Activated CD4-positive, alpha-beta T cell treated with anti-CD3 and anti-CD28 coated beads, Interleukin-2, Interleukin-6, amounts not matched to agents 100 ng/mL and 50 ng/mL, durations not matched to agents 16 hours and 8 hours (primary cell): ENCODE data around the gene RNF112.

ENCODE experiments used
- DNase-seq: peaks from one replicate; pipeline ENCODE4 v3.0.0-alpha.2; 2020

The RNF112 gene

GRCh38 chr17:19388791-19389785 lies 21.9 kb upstream of the RNF112 start:
- no peak for DNase-seq

- DNase-seq, result no peak
Measured at GRCh38 chr17:19390951-19391350, 20.1 kb upstream of the RNF112 start.

- DNase-seq, result no peak
Measured at GRCh38 chr17:19391432-19391831, 19.6 kb upstream of the RNF112 start.

- no peak for DNase-seq
Measured at GRCh38 chr17:19392303-19392702, 18.7 kb upstream of the RNF112 start.

GRCh38 chr17:19397556-19398041 lies 13.4 kb upstream of the RNF112 start:
- DNase-seq, result no peak

- DNase-seq, result no peak
Measured at GRCh38 chr17:19398301-19399181, 12.5 kb upstream of the RNF112 start.

- no peak for DNase-seq
Measured at GRCh38 chr17:19399750-19400450, 11.1 kb upstream of the RNF112 start.

GRCh38 chr17:19401321-19402010 lies 9.6 kb upstream of the RNF112 start:
- no peak for DNase-seq

GRCh38 chr17:19402171-19402570 lies 8.9 kb upstream of the RNF112 start:
- no peak for DNase-seq

GRCh38 chr17:19403021-19403420 lies 8.0 kb upstream of the RNF112 start:
- no peak for DNase-seq

- DNase-seq, result no peak
Measured at GRCh38 chr17:19404264-19404663, 6.8 kb upstream of the RNF112 start.

GRCh38 chr17:19405114-19405513 lies 5.9 kb upstream of the RNF112 start:
- no peak for DNase-seq

GRCh38 chr17:19407601-19408345 lies 3.3 kb upstream of the RNF112 start:
- no peak for DNase-seq

- no peak for DNase-seq
Measured at GRCh38 chr17:19408346-19408710, 2.7 kb upstream of the RNF112 start.

- no peak for DNase-seq
Measured at GRCh38 chr17:19409066-19409465, 2.0 kb upstream of the RNF112 start.

- no peak for DNase-seq
Measured at GRCh38 chr17:19409509-19409908, 1.5 kb upstream of the RNF112 start.

- DNase-seq, result no peak
Measured at GRCh38 chr17:19410091-19410490, 941 bp upstream of the RNF112 start.

- DNase-seq, result no peak
Measured at GRCh38 chr17:19411631-19412030, 599 bp downstream of the RNF112 start.

- no peak for DNase-seq
Measured at GRCh38 chr17:19412510-19412909, 1.5 kb downstream of the RNF112 start.

- no peak for DNase-seq
Measured at GRCh38 chr17:19412984-19413383, 2.0 kb downstream of the RNF112 start.

- DNase-seq, result no peak
Measured at GRCh38 chr17:19413761-19414160, 2.7 kb downstream of the RNF112 start.
